ENCODE data around the gene PPFIA1.

DNA sequence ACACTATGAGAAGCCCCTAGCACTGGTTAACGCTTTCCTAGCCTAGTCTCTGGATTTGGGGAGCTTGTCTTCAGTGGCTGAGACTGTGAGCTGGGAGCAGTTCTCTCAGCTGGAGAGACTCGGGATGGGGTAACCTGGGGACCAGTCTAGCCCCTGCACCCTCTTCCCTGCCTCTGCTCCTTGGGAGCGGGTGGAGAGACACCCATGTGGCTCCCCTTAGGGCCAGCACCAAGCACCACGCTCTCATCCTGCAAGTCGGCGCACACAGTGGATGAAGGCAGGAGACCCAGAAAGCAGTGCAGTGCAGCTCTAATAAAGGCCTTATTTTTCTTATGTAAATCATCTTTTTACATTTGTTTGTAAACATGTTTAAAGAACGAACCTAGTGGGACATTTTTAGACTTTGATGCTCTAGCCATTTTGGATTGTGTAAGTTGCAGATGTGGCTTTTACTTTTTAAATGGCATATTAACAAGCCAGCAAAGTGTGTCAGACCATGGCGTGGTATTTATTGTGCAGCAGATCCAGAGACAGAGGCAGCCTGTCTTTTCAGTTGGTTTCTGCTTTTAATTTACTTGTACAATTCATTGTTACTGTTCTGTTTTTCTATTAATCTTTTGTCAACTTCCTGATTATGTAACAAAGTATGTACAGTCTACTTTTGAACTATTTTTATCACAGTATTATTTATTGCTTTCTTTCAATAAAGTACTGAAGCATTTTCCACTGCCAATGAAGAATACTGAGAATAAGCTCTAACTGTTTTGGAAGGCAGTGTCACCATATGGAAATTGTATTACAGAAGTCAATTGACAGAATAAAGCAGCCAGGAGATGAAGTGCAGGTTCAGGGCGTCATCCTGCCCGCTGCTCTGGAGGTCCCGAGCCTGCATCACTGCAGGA is 113.4 kb downstream of the PPFIA1 start:
- TF ChIP-seq EZH2phosphoT487 (IDR thresholded peaks at IDR 0.05; ENCODE audit: low read depth, severe bottlenecking, unreplicated experiment) (no peak), EZH2 (IDR thresholded peaks at IDR 0.05; ENCODE audit: borderline replicate concordance) (no peak)
- TF ChIP-seq, protein P1, sequence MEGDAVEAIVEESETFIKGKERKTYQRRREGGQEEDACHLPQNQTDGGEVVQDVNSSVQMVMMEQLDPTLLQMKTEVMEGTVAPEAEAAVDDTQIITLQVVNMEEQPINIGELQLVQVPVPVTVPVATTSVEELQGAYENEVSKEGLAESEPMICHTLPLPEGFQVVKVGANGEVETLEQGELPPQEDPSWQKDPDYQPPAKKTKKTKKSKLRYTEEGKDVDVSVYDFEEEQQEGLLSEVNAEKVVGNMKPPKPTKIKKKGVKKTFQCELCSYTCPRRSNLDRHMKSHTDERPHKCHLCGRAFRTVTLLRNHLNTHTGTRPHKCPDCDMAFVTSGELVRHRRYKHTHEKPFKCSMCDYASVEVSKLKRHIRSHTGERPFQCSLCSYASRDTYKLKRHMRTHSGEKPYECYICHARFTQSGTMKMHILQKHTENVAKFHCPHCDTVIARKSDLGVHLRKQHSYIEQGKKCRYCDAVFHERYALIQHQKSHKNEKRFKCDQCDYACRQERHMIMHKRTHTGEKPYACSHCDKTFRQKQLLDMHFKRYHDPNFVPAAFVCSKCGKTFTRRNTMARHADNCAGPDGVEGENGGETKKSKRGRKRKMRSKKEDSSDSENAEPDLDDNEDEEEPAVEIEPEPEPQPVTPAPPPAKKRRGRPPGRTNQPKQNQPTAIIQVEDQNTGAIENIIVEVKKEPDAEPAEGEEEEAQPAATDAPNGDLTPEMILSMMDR (IDR thresholded peaks at IDR 0.05; ENCODE audit: poor library complexity): no peak

Measured in hepatocyte (in vitro differentiated cells).